GM11168 (cell line): ENCODE results near the gene SHROOM3.
"Not testable (repeated sequence)": the region's sequence is repeated elsewhere in the genome, so short reads cannot be mapped to it uniquely, and the experiment has no call there.

Experiments used
- in situ Hi-C: fragments of 300-500 bp; cut with MboI; formaldehyde crosslinking; loops from one replicate; pipeline ENCODE4 v1.12.0; 2022; ENCODE audit warnings: low sequenced_read_pairs; ENCODE audit not compliant: unreplicated experiment

SHROOM3 gene

DNA sequence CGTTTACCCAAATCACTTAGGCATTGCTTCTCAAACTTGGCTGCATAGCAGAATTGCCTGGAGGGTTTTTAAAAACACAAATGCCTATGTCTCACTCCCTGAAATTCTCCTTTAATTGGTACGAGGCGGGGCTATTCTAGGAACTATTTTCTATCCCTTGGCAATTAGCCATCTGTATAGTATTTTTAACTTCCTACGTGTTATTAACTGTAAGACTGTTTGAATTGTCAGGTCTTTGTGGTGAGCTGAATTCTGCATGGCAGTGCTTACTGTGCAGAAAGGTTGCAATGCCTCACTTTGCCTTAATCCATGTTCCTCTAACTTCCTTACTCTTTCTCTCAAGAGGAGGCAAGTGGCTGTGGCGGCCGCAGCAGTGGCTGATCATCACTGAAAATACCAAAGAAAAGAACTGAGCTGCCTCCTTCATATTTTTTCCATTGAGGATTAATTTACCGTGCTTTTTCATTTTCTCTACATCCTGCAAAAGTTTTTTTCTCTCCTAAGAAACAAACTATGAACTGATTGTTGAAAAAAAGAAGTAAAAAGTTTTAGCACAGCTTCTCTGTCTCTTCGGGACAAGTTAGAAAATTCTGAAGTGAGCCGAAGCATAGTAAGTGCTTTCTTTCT, at the start of gene SHROOM3:
Gene SHROOM3, plus strand, starts transcription at position 329 of the 627 bp plus-strand sequence. CDS start 824 bp downstream, outside the sequence.
- in situ Hi-C loops, result loop anchor here (10.0 kb wide), 1 partner anchor 320 kb away; no protein-coding TSS in a partner anchor

DNA sequence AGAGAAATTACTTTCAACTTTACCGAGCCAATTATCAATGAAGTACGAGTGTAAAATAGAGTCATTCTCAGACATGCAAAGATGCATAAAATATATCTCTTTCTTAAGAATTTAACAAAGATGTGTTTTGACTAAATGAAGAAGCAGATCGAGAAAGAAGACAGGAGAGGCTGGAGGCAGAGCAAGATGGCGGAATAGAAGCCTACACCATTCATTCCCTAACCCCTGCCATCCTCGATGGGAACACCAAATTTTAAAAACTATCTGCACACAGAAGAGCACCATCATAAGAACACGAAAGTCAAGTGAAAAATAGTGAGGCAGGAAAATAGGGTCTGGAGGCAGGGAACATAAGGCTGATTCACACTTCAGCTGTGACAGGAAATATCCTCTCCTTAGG, 49.1 kb upstream of the SHROOM3 start:
- in situ Hi-C loops, result no loop called here

DNA sequence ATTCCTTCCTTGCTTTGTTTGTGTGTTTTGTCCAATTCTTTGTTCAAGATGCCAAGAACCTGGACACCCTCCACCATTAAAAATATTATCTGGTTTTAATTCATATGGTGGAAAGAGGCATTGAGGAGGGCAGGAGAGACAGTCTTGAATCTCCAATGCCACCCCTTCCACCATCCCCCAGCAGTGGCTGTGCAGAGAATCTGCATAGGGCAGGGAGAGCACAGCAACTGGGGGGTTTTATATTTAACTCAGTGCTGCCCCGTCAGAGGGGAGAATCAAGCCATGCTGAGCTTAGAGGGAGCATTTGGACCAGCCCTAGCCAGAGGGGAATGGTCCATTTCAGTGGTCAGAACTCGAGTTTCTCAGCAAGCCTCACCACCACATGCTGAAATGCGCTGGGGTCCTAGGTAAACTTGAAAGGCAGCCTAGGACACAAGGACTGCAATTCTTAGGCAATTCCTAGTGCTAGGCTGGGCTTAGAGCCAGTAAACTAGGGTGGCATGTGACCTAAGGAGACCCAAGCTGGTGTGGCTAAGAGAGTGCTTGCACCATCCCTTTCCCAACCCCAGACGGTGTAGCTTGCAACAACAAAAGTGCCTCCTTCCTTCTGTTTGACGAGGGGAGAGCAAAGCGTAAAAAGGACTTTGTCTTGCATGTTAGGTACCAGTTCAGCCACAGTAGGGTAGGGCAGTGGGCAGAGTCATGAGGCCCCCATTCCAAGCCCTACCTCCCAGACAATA, 48.3 kb upstream of the SHROOM3 start:
- in situ Hi-C loops, result no loop called here

DNA sequence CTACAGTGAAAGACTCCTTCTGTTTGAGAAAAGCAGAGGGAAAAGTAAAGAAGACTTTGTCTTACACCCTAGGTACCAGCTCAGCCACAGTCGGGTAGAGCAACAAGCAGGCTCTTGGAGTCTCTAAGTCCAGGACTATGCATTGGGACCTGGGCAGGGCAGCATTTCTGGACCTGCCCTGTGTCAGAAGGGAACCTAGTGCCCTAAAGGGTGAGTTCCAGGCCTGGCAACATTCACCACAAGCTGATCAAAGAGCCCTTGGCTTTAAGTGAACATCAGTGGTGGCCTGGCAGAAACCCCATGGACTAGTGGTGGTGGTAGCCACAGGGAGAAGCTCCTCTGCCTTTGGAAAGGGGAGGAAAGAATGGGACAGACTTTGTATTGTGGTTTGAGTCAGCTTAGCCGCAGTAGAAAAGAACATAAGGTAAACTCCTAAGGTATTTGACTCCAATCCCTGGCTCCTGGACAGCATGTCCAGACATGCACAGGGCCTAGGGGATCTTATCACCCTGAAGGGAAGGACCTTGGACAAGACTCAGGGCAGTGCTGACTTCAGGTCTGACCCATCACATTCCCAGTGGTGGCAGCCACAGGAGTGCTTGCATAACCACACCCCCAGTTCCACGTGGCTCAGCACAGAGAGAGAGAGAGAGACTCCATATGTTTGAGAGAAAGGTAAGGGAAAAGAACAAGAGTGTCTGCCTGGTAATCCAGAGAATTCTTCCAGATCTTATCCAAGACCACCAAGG, 46.7 kb upstream of the SHROOM3 start:
- in situ Hi-C loops, result no loop called here

DNA sequence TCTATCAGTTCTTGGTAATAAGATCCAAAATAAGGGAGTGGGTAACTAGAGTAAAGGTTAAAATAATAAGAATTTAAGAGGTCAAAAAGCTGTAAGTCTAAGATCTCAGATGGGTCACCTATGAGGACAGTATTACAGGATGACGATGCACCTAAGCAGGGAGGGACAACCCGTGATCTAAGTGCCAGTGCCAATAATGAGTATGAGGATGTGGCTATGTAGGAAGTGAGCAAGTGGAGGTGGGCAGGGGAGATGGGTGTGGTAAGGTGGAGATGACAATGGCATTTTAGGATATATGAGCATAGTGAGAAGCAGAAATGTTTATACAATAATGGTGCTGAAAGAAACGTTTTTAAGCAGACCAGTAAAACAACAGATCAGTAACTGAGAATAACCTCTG, 33.4 kb upstream of the SHROOM3 start:
- in situ Hi-C loops, result no loop called here

DNA sequence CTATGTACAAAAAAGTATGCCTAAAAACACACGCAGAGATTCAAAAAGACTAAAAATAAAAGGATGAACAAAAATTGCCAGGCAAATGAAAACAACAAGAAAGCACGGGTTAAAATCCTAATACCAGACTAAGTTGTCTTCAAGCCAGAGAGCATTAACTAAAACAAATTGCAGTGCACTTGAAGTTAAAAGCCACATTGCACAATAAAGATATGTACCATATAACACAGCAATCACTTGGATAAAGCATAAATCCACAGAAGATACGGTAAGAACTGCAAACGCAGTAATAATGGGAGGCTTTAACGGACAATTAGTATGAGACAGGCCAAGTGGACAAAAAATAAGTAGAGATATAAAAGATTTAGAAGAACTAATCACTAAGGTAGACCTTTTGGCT, 28.9 kb upstream of the SHROOM3 start:
- in situ Hi-C loops, result no loop called here

DNA sequence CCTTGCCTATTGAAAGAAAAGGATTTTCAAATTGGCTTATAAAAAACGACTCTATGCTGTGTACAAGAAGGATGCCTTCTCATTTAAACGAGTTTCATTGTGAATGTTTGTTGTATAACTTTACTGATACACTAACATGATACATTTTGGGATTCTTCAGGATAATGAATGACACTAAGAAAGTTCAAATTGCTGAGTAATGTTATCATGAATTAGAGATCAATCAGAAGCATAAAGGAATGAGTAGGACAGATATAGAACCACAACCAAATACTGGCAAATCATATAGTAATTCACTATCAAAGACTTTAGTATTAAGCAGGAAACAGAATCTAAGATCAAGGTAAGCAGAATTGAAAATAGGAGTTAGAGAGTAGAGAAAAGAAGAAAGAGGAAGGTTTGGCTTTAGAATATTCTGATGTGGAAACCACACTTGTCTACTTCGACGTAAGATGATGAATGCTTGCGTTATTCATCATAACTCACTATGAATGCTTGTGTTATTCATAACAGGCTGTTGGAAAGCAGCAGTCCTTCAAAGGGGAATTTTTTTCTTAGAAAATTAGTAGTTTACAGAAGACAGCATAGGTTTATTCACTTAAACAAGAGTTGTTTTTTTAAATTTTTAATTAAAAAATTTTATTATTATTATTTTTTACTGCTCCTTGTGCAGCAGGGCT, 27.4 kb upstream of the SHROOM3 start:
- in situ Hi-C loops, result no loop called here

DNA sequence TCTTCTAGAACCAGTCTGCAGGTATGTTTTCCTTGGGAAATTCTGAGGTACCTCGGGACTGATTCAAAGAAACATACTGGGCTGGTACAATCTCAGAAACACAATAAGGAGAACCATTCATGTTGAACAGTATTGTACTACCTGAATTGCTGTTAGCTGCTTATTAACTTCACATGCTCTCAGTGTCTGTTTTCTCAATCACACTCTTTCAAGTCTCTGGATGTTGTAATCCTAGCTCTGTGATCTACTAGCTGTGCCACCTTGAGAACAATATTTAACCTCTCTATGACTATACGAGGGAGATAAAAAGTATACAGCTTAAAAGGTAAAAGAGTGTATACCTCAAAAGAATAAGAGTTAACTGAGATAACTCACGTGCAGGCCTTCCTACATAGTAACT, 24.4 kb upstream of the SHROOM3 start:
- in situ Hi-C loops, result no loop called here

DNA sequence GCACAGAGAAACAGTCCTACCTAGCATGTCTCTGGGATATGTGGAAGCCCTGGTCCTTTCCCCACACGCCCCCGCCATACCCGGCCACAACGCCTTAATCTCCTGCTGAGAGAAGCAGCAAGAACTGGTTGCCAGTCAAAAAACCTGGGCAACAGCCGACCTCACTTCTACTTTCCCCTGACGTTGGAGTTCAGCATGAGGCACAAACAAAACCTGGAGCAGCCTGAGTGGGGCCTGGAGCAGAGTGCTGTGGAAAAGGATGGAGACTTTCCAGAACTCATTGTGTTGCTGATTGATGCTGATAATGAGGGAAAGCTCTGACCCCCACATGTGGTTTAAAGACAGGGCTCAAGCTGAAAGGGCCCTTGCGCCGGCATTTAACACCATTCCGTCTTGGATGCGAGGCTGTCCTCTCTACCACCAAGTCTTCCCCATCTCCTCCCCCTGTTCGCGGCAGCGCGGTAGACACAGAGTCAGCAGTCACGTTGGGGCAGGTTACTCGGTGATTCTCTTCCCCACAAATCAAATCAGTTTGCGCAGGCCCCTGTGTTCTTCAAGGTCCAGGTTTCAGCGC, 14.8 kb upstream of the SHROOM3 start:
- in situ Hi-C loops, result no loop called here

DNA sequence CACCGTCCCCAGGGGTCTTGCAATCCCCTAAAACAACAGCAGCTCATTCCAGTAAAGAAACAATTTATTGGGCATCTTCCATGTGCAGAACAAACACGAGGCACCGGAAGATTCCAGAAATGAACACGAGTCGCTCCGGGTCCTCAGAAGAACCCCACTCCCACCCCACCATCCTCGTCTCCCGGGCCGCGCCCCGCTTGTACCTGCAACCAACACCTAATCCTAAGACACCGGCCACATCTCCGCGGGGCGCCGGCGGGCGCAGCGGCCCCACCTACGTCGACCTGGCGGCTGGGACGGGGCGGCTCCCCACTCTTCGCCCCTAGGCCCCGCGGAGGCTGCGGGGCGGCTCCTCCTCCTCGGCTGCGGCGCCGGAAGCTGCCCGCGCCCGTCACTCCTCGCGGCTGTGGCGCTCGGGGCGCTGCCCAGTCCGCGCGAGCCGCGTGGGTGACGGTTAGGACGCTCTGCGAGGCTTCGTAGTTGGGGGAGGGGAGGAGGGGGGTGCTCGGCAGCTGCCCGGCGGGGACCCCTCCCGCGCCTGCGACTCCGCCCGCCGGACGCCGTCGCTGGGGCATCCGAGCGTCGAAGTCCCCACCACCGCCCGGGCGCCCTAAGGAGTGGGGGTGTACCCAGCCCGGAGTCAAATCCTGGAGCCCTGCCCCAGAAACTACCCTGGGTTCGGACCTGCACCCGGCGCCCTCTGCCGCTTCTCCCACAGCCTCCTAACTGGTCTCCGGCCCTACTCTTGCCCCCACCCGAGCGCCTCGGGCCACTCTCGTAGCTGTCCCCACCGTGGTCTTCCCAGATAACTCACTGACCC, 14.1 kb upstream of the SHROOM3 start, which contains the start of gene CCDC158:
Gene CCDC158, minus strand, starts transcription at position 380 of the 820 bp plus-strand sequence. CDS start 17,934 bp downstream, outside the sequence.
- in situ Hi-C loops, result no loop called here

DNA sequence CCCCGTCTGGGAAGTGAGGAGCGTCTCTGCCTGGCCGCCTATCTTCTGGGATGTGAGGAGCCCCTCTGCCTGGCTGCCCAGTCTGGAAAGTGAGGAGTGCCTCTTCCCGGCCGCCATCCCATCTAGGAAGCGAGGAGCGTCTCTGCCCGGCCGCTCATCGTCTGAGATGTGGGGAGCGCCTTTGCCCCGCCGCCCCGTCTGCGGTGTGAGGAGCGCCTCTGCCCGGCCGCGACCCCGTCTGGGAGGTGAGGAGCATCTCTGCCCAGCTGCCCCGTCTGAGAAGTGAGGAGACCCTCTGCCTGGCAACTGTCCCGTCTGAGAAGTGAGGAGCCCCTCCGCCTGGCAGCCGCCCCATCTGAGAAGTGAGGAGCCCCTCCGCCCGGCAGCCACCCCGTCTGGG, 11.9 kb upstream of the SHROOM3 start:
- in situ Hi-C loops, result not testable (repeated sequence)

DNA sequence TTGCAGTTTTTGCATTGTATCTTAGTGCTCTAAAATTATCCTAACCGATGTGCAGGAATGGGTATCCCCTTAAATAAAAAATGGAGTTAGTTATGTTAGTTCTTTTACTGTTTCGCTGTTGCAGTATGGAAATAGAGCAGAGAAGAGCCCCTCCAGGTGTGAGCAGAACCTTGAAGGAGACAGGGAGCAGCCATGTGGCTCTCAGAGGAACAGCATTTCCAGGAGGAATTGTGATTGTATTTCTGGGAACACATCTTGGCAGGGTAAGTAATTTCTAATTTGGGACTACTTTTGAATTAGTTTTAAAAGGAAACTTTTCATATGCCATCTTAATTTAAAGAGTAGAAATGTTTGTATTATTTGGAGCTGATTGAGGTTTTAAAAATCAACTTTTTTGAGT, 8.8 kb upstream of the SHROOM3 start:
- in situ Hi-C loops, result no loop called here

DNA sequence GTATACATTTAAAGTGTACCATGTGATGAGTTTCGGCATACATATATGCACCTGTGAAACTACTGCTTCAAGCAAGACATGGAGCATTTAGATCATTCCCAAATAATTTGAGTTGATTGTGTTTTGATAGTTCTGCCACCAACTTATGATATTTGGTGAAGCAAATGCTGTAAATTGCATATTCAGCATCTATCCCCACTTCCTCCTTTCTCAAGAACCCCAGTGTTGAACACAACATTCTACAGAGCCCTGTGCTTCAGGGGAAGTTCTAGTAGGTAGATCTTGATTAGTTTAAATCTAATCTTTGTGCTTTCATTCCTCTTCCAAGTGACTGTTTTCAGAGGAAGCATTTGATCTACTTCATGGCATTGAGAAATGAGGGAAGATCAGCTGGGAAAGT, 5.4 kb upstream of the SHROOM3 start:
- in situ Hi-C loops, result loop anchor here (10.0 kb wide), 1 partner anchor 325 kb away; no protein-coding TSS in a partner anchor

DNA sequence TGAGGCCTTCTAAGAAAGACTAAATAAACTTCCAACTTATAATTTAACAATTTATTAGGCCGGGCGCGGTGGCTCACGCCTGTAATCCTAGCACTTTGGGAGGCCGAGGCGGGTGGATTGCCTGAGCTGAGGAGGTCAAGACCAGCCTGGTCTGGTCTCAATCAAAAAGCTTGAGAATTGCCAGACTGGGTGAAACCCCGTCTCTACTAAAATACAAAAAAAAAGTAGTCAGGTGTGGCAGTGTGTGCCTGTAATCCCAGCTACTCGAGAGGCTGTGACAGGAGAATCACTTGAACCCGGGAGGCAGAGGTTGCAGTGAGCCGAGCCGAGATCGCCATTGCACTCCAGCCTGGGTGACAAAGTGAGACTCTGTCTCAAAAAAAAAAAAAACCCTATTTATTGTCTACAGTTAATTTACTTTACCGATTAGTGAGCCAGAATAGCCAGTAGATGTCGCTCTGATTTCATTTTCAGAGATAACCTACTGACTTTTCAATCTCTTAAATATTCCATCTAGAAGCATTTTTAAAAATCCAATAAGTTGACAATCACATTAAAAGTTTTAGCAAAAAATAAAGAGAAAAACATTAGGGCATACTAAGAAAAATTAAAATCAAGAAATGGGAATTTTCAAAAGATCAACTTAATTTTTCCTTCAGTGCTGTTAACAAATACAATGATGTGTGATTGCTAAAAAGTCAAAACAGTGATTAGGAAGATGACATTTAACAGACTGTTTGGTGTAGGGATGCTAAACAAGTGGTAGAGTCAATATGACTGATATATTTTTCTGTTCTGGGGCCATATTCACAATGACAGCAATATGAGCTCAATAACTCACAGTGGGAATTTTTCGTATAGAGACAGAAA, 4.3 kb upstream of the SHROOM3 start:
- in situ Hi-C loops, result loop anchor here (10.0 kb wide), 1 partner anchor 324 kb away; no protein-coding TSS in a partner anchor

DNA sequence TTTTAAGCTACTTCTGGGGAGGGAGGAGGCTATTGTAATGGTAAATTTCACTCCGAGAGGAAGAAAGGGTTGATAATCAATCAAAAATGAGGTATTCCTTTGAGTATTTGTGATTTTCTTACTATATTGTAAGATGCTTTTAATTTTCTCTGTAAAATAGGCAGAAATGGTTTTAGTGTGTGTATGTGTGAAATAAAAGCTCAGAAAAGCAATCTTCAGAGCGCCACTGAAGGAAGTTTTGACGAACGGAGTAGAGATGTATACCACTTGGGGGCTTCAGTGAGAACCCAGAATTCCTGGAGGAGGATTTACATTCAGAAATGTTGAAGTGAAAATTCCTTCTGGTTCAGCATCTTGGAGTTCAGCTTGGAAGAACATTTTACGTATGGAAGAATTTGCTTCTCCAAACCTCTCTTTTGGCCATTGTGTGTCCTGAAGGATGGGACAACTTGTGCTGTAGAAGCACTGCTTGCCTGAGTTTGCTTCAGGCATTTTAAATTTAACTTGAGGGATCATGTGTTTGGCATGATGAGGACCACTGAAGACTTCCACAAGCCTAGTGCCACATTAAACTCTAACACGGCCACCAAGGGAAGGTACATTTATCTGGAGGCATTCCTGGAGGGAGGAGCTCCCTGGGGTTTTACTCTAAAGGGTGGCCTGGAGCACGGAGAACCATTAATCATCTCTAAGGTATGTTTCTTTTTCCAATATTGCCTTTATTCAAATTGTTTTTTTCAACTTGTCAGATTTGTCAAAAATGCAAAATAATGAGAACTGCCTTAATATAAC, 695 bp downstream of the SHROOM3 start:
- in situ Hi-C loops, result loop anchor here (10.0 kb wide), 1 partner anchor 319 kb away; no protein-coding TSS in a partner anchor

DNA sequence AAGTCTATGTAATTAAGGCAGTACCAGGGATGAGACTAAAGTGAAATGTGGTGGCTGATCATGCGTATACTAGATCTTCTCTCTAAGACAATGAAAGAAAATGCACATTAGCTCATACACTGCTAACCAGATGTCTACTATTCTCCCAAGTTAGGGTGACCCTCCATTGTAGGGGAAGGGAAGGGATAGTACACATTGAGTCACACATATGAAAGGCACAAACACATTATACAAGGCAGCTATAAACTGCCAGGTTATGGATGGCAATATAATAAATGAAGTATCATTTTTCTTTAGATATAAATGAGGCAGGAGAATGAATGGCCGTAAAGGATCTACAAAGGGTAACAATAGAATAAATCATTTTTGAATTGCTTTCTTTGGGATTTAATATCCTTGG, 4.5 kb downstream of the SHROOM3 start:
- in situ Hi-C loops, result loop anchor here (10.0 kb wide), 1 partner anchor 315 kb away; no protein-coding TSS in a partner anchor

DNA sequence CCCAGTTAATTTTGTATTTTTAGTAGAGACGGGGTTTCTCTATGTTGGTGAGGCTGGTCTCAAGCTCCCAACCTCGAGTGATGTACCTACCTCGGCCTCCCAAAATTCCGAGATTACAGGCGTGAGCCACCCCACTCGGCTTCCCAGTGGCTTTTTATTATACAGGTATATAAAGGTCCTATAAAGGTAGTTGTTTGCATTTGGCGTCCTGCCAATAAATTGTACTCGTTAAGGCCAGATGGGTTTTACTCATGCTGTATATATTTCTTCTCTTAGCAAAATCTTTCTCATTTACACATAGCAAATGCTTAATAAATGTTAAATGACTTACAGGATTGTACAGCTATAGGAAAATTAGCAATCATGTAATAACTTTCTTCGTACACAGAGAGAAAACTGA, 6.9 kb downstream of the SHROOM3 start:
- in situ Hi-C loops, result no loop called here
